H1 (cell line): ENCODE results near the gene PPP2R5B. TPM values are rescaled to one million over a fixed set of nuclear protein-coding genes. Genes with fewer than 3 reads are reported as not detected.

Source experiments
- CTCF ChIA-PET: fragments of 300-600 bp; sonication (Branson Sonifier 250); formaldehyde crosslinking; loops from one replicate; lab custom pipeline; 2021; ENCODE audit not compliant: partially characterized antibody; lab: Charles Lee
- POLR2A ChIA-PET: fragments of 300-600 bp; sonication (Branson Sonifier 250); formaldehyde crosslinking; loops from one replicate; lab custom pipeline; 2021; ENCODE audit warnings: inconsistent platforms; ENCODE audit not compliant: partially characterized antibody; lab: Charles Lee
- DNase-seq, 2 experiments: peaks; one replicate each; pipeline versions ENCODE4 v3.0.0 to v3.0.0-alpha.2; 2010 to 2022; ENCODE audit warnings: low spot score in 2 of 2, low read depth in 1 of 2, mixed read lengths in 1 of 2
- FAIRE-seq: peaks from 2 replicates; lab custom pipeline; 2011; peaks lifted over from hg19 to GRCh38; lab: Jason Lieb, UNC
- H2AFZ ChIP-seq: 2 replicates; pipeline ENCODE4 v1.8.1; 2012; ENCODE audit warnings: low read length, inconsistent platforms
- H2AK5ac ChIP-seq: 2 replicates; pipeline ENCODE4 v1.6.1; 2013; ENCODE audit warnings: low read depth, low read length
- H2BK120ac ChIP-seq: replicated peaks from 2 replicates; pipeline ENCODE3; 2013; ENCODE audit warnings: low read depth, low read length, inconsistent platforms
- H2BK12ac ChIP-seq: 2 replicates; pipeline ENCODE4 v1.6.1; 2013; ENCODE audit warnings: low read depth, low read length
- H2BK15ac ChIP-seq: 2 replicates; pipeline ENCODE4 v1.6.1; 2013; ENCODE audit warnings: low read length
- H2BK20ac ChIP-seq: 2 replicates; pipeline ENCODE4 v1.6.1; 2013; ENCODE audit warnings: low read length
- H2BK5ac ChIP-seq: 2 replicates; pipeline ENCODE4 v1.6.1; 2013; ENCODE audit warnings: low read depth, low read length
- H3K14ac ChIP-seq: 2 replicates; pipeline ENCODE4 v1.6.1; 2013; ENCODE audit warnings: inconsistent platforms; ENCODE audit not compliant: insufficient read length
- H3K18ac ChIP-seq: 2 replicates; pipeline ENCODE4 v1.6.1; 2013; ENCODE audit warnings: low read length; ENCODE audit errors: extremely low read depth
- H3K23ac ChIP-seq: 2 replicates; pipeline ENCODE4 v1.6.1; 2013; ENCODE audit warnings: inconsistent platforms; ENCODE audit not compliant: insufficient read length
- H3K23me2 ChIP-seq: 2 replicates; pipeline ENCODE4 v1.6.1; 2013; ENCODE audit warnings: low read depth, low read length
- H3K27ac ChIP-seq: 2 replicates; pipeline ENCODE4 v1.6.1; 2011; ENCODE audit warnings: low read depth, low read length, inconsistent platforms
- H3K27me3 ChIP-seq, 4 experiments: replicated peaks in 1 of 4; 1 replicate in 1 of 4; 2 replicates in 3 of 4; pipeline versions ENCODE4 v1.6.1 to v1.8.1; 2011 to 2013; ENCODE audit warnings: low read length in 3 of 4, mild to moderate bottlenecking in 3 of 4, inconsistent platforms in 2 of 4, mixed read lengths in 2 of 4, moderate library complexity in 1 of 4; ENCODE audit not compliant: control insufficient read depth in 3 of 4, insufficient read depth in 3 of 4; ENCODE audit errors: extremely low read depth in 1 of 4
- H3K36me3 ChIP-seq, 4 experiments: 2 replicates each; pipeline versions ENCODE4 v1.6.1 to v1.8.1; 2011 to 2013; ENCODE audit warnings: mild to moderate bottlenecking in 4 of 4, low read length in 3 of 4, moderate library complexity in 2 of 4, control low read depth in 1 of 4, inconsistent platforms in 1 of 4; ENCODE audit not compliant: insufficient read depth in 4 of 4, control insufficient read depth in 2 of 4
- H3K4ac ChIP-seq: replicated peaks from 2 replicates; pipeline ENCODE3; 2013; ENCODE audit warnings: low read length, low read depth, mixed read lengths, inconsistent platforms; ENCODE audit not compliant: insufficient read length
- H3K4me1 ChIP-seq, 4 experiments: replicated peaks in 1 of 4; 1 replicate in 1 of 4; 2 replicates in 3 of 4; pipeline versions ENCODE4 v1.6.1 to v1.8.1; 2011 to 2013; ENCODE audit warnings: low read length in 3 of 4, inconsistent platforms in 2 of 4, mixed read lengths in 1 of 4; ENCODE audit not compliant: insufficient read depth in 4 of 4, control insufficient read depth in 3 of 4
- H3K4me2 ChIP-seq, 2 experiments: 2 replicates each; pipeline versions ENCODE4 v1.6.1 to v1.8.1; 2011 to 2013; ENCODE audit warnings: low read depth in 2 of 2, low read length in 2 of 2, control low read depth in 1 of 2, inconsistent platforms in 1 of 2, mild to moderate bottlenecking in 1 of 2; ENCODE audit not compliant: insufficient read depth in 1 of 2
- H3K4me3 ChIP-seq, 4 experiments: fragments of 200-600, 300-600 bp in 1 of 4; sonication (generic), shearing (Covaris generic), sonication (Bioruptor Twin) in 1 of 4; 2 replicates each; pipeline versions ENCODE4 v1.5.1 to v1.8.1; 2011 to 2016; ENCODE audit warnings: low read length in 4 of 4, low read depth in 3 of 4, control low read depth in 2 of 4, inconsistent platforms in 2 of 4, mild to moderate bottlenecking in 2 of 4, mixed read lengths in 1 of 4, moderate library complexity in 1 of 4; ENCODE audit not compliant: insufficient read depth in 2 of 4; ENCODE audit errors: extremely low read depth in 1 of 4
- H3K56ac ChIP-seq: replicated peaks from 2 replicates; pipeline ENCODE3; 2013; ENCODE audit warnings: low read depth, mild to moderate bottlenecking, mixed read lengths, low read length, inconsistent platforms; ENCODE audit not compliant: insufficient read length
- H3K79me1 ChIP-seq: 2 replicates; pipeline ENCODE4 v1.6.1; 2013; ENCODE audit warnings: low read depth, low read length, control low read depth
- H3K79me2 ChIP-seq, 2 experiments: 2 replicates each; pipeline versions ENCODE4 v1.6.1 to v1.8.1; 2012 to 2013; ENCODE audit warnings: low read length in 2 of 2, mild to moderate bottlenecking in 2 of 2, inconsistent platforms in 1 of 2; ENCODE audit not compliant: insufficient read depth in 2 of 2, control insufficient read depth in 1 of 2
- H3K9ac ChIP-seq, 4 experiments: replicated peaks in 1 of 4; 1 replicate in 1 of 4; 2 replicates in 3 of 4; pipeline versions ENCODE4 v1.6.1 to v1.8.1; 2011 to 2013; ENCODE audit warnings: low read depth in 3 of 4, low read length in 3 of 4, control low read depth in 2 of 4, mild to moderate bottlenecking in 2 of 4, moderate library complexity in 2 of 4, inconsistent platforms in 1 of 4; ENCODE audit errors: extremely low read depth in 1 of 4
- H3K9me3 ChIP-seq, 2 experiments: 2 replicates each; pipeline versions ENCODE4 v1.6.1 to v1.8.1; 2012 to 2013; ENCODE audit warnings: mild to moderate bottlenecking in 2 of 2, moderate library complexity in 2 of 2, control low read depth in 1 of 2, inconsistent platforms in 1 of 2, low read depth in 1 of 2, low read length in 1 of 2, mixed read lengths in 1 of 2; ENCODE audit not compliant: insufficient read depth in 2 of 2
- H4K20me1 ChIP-seq, 2 experiments: replicated peaks in 1 of 2; 2 replicates each; pipeline versions ENCODE3 to v1.8.1; 2011 to 2013; ENCODE audit warnings: inconsistent platforms in 2 of 2, low read length in 2 of 2, mild to moderate bottlenecking in 1 of 2; ENCODE audit not compliant: insufficient read depth in 2 of 2, control insufficient read depth in 1 of 2
- H4K5ac ChIP-seq: 2 replicates; pipeline ENCODE4 v1.6.1; 2013; ENCODE audit warnings: low read length, low read depth, mixed read lengths, inconsistent platforms; ENCODE audit not compliant: insufficient read length
- H4K8ac ChIP-seq: 2 replicates; pipeline ENCODE4 v1.8.0; 2013; ENCODE audit warnings: mild to moderate bottlenecking, moderate library complexity, low read length, inconsistent platforms; ENCODE audit not compliant: insufficient read depth; ENCODE audit errors: extremely low read depth
- H4K91ac ChIP-seq: replicated peaks from 2 replicates; pipeline ENCODE3; 2013; ENCODE audit warnings: low read length, mixed read lengths, inconsistent platforms; ENCODE audit not compliant: insufficient read length
- RBBP5 ChIP-seq: IDR thresholded peaks from 2 replicates; pipeline ENCODE4 v1.7.1; 2012; ENCODE audit warnings: low read depth, mild to moderate bottlenecking, inconsistent platforms, low read length, moderate library complexity, borderline replicate concordance
- SP2 ChIP-seq: IDR thresholded peaks from 2 replicates; pipeline ENCODE4 v1.6.1; 2012; ENCODE audit warnings: mild to moderate bottlenecking, low read length, inconsistent platforms
- SRF ChIP-seq: IDR thresholded peaks from 2 replicates; pipeline ENCODE4 v1.6.1; 2011; ENCODE audit warnings: mild to moderate bottlenecking, low read depth, low read length, moderate library complexity
- WGBS, 2 experiments: shearing (Covaris generic) in 1 of 2; methylation state at CpG; one replicate each; pipeline versions ENCODE4 v1.1.6 to v1.1.7; 2013 to 2015; ENCODE audit warnings: low lambda C conversion rate in 2 of 2, mixed read lengths in 2 of 2, inconsistent platforms in 1 of 2, low coverage in 1 of 2, missing lambda C conversion rate in 1 of 2; ENCODE audit not compliant: insufficient replicate concordance in 2 of 2, insufficient coverage in 1 of 2, insufficient read length in 1 of 2; ENCODE audit errors: extremely low coverage in 1 of 2, missing lambda C conversion rate in 1 of 2; 5-methylcytosine and 5-hydroxymethylcytosine counted together
- polyA plus RNA-seq, 7 experiments: library from polyadenylated mRNA; depleted of rRNA in 3 of 7; stranded (reverse) in 5 of 7; unstranded in 2 of 7; fragments of >200 nt in 5 of 7; fragments of 200-250 nt in 2 of 7; gene quantifications; 1 replicate in 5 of 7; 2 replicates in 1 of 7; 4 replicates in 1 of 7; pipeline versions ENCODE4 v1.2.1 to v1.2.3, GENCODE V29; 2011 to 2013; ENCODE audit warnings: missing spikeins in 2 of 7, mixed read lengths in 2 of 7
- total RNA-seq: library from RNA; stranded (reverse); fragmentation: NEBNext Ultra II Directional; extraction: Animal tissue kit (Norgen Biotek cat#: 25700); gene quantifications from 2 replicates; pipeline ENCODE4 v1.2.1, GENCODE V29; 2021

The PPP2R5B gene
- total and polyA plus RNA-seq, 2 of the 8 experiments (the other 6 are each of a cell fraction or from before 2014, with no cell fraction given) = 4.9 to 5.1 TPM

DNA sequence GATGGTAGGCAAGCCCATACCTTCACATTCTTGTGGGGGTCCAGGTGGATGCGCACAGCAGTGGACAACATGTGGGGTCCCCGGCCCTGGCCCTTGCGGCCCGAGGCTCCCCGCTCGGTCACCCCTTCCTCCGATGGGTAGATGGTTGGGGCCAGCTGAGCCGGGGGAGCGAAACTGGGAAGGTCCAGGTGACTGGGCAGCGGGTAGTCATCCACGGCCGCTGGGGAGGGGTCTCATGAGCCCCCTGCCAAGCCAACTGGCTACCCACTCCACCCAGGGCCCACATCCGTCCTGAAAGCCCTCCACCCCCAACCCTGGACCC, 18.2 kb upstream of the PPP2R5B start:
- no peak overlapping the region for H3K4me3 ChIP-seq
- no peak overlapping the region for H3K27ac ChIP-seq
- peaks cover 2 to 5% of the 10 kb centered on the region in 2 experiments for H4K20me1 ChIP-seq
- H3K79me2 ChIP-seq = no peaks in the 10 kb centered on the region
- no peaks in the 10 kb centered on the region for H3K9me3 ChIP-seq
- no peak overlapping the region for H2BK120ac ChIP-seq
- H3K18ac ChIP-seq = no peak overlapping the region
- no peak overlapping the region for H2BK15ac ChIP-seq
- no peaks in the 10 kb centered on the region for H3K4me1 ChIP-seq
- no peak overlapping the region for H3K14ac ChIP-seq
- no peaks in the 10 kb centered on the region for H3K79me1 ChIP-seq
- H4K91ac ChIP-seq = no peak overlapping the region
- H3K4ac ChIP-seq = no peak overlapping the region
- H4K5ac ChIP-seq = no peak overlapping the region
- FAIRE-seq (no peak), DNase-seq (no peak)
- no peak overlapping the region for H2BK5ac ChIP-seq
- H3K56ac ChIP-seq = no peak overlapping the region
- H2AFZ ChIP-seq = no peak overlapping the region
- no peak overlapping the region for H4K8ac ChIP-seq
- no peak overlapping the region for H3K23ac ChIP-seq
- 95% methylated on average over 12 of the region's 13 CpGs; no CpG with 5 or more reads in 1 of the 2 experiments for WGBS, 2 experiments
- no peaks in the 10 kb centered on the region for H3K23me2 ChIP-seq
- no peak overlapping the region for H3K4me2 ChIP-seq
- H2BK20ac ChIP-seq = no peak overlapping the region
- peaks cover 0 to 27% (median 14%) of the 10 kb centered on the region in 4 experiments; a peak in 6 of 8 replicates for H3K36me3 ChIP-seq
- no peak overlapping the region for H2AK5ac ChIP-seq
- H3K27me3 ChIP-seq = no peaks in the 10 kb centered on the region
- ChIA-PET CTCF (interaction anchor here (1.2 to 1.3 kb wide), 4 partner anchors 12 to 90 kb away, joined by 3 to 5 read pairs (median 4); partner anchors contain the start of gene BATF2), POLR2A (interaction anchor here (1.1 to 1.3 kb wide), 3 partner anchors 12 to 205 kb away, joined by 3 to 5 read pairs (median 3); partner anchors contain the start of gene TM7SF2)
- H3K9ac ChIP-seq = no peak overlapping the region
- H2BK12ac ChIP-seq = no peak overlapping the region
- TF ChIP-seq SRF = no peak
- no peak for TF ChIP-seq SP2
- TF ChIP-seq RBBP5 = no peak
